ENCODE measurements around the gene GRIA4. TPM values are rescaled to one million over a fixed set of nuclear protein-coding genes. Genes with fewer than 3 reads are reported as not detected.

The GRIA4 gene
- polyA plus RNA-seq, 1 of the 3 experiments (the other 2 are of a cell fraction): 0.02 TPM

DNA sequence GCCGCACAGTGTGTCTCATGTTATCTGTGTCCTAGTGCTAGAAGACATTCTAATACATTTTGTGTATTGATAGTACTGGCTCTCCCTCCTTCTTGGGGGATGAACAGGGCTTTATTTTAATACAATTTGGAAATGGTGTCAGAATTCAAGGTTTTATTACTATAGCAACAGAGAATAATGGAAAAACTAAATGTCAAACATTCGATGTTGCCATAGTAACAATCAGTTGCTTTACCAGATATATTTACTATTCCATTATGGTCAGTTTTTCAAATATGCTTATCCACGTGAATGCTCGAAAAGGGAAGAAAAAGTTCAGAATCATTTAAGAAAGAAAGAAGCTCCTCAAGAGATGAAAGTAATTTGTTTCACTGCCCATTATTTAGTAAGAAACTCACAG lies 420.7 kb downstream of the GRIA4 start:
- Histone ChIP-seq H3K4me1 (ENCODE audit: control insufficient read depth in 1 of 2, insufficient read depth in 2 of 2, low read depth in 1 of 2, low read length in 1 of 2) (no peaks in the 10 kb centered on the region), H3K4me2 (no peak overlapping the region), H3K27me3 (ENCODE audit: insufficient read depth) (no peaks in the 10 kb centered on the region), H3K4me3 (ENCODE audit: low read depth in 2 of 2, low read length in 1 of 2) (no peak overlapping the region), H2AFZ (ENCODE audit: low read depth) (no peak overlapping the region), H3K9me3 (no peaks in the 10 kb centered on the region), H3K27ac (ENCODE audit: low read depth in 2 of 2, low read length in 1 of 2) (no peak overlapping the region), H3K79me2 (ENCODE audit: insufficient read depth) (no peaks in the 10 kb centered on the region), H4K20me1 (ENCODE audit: insufficient read depth) (no peaks in the 10 kb centered on the region), H3K36me3 (replicated peaks in 1 of 2; ENCODE audit: control insufficient read depth in 1 of 2, insufficient read depth in 2 of 2, low read length in 1 of 2) (no peaks in the 10 kb centered on the region), H3F3A (replicated peaks; ENCODE audit: insufficient read depth) (no peaks in the 10 kb centered on the region), H3K9ac (no peak overlapping the region), H3K9me2 (no peaks in the 10 kb centered on the region)
- WGBS (ENCODE audit: low lambda C conversion rate): 65% methylated on average over 4 of the region's 4 CpGs
- TF ChIP-seq EP300 (IDR thresholded peaks at IDR 0.05; ENCODE audit: borderline replicate concordance in 1 of 2, low read depth in 1 of 2, low read length in 1 of 2) (no peak), TAF1 (IDR thresholded peaks at IDR 0.05; ENCODE audit: borderline replicate concordance, low read depth, low read length) (no peak), CHD2 (IDR thresholded peaks at IDR 0.05; ENCODE audit: low read length, partially characterized antibody) (no peak), RAD21 (IDR thresholded peaks at IDR 0.05; ENCODE audit: low read length) (no peak), MXI1 (IDR thresholded peaks at IDR 0.05; ENCODE audit: low read depth, low read length) (no peak), RXRA (IDR thresholded peaks at IDR 0.05; ENCODE audit: borderline replicate concordance, low read depth) (no peak), YY1 (IDR thresholded peaks at IDR 0.05; ENCODE audit: low read depth) (no peak), MEF2A (IDR thresholded peaks at IDR 0.05; ENCODE audit: borderline replicate concordance, low read depth) (no peak), GATA2 (CRISPR knock-in tag; IDR thresholded peaks at IDR 0.05) (no peak), TCF12 (IDR thresholded peaks at IDR 0.05) (no peak), SIN3A (IDR thresholded peaks at IDR 0.05; ENCODE audit: borderline replicate concordance, low read depth, low read length) (no peak), EZH2phosphoT487 (IDR thresholded peaks at IDR 0.05; ENCODE audit: borderline replicate concordance, low read depth) (no peak), POLR2AphosphoS5 (IDR thresholded peaks at IDR 0.05; ENCODE audit: low read depth, low read length) (no peak), ELF1 (IDR thresholded peaks at IDR 0.05) (no peak), FOXJ3 (CRISPR knock-in tag; IDR thresholded peaks at IDR 0.05) (no peak)
- TF ChIP-seq, protein P1, sequence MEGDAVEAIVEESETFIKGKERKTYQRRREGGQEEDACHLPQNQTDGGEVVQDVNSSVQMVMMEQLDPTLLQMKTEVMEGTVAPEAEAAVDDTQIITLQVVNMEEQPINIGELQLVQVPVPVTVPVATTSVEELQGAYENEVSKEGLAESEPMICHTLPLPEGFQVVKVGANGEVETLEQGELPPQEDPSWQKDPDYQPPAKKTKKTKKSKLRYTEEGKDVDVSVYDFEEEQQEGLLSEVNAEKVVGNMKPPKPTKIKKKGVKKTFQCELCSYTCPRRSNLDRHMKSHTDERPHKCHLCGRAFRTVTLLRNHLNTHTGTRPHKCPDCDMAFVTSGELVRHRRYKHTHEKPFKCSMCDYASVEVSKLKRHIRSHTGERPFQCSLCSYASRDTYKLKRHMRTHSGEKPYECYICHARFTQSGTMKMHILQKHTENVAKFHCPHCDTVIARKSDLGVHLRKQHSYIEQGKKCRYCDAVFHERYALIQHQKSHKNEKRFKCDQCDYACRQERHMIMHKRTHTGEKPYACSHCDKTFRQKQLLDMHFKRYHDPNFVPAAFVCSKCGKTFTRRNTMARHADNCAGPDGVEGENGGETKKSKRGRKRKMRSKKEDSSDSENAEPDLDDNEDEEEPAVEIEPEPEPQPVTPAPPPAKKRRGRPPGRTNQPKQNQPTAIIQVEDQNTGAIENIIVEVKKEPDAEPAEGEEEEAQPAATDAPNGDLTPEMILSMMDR (IDR thresholded peaks at IDR 0.05): no peak
- TF ChIP-seq, protein P2, sequence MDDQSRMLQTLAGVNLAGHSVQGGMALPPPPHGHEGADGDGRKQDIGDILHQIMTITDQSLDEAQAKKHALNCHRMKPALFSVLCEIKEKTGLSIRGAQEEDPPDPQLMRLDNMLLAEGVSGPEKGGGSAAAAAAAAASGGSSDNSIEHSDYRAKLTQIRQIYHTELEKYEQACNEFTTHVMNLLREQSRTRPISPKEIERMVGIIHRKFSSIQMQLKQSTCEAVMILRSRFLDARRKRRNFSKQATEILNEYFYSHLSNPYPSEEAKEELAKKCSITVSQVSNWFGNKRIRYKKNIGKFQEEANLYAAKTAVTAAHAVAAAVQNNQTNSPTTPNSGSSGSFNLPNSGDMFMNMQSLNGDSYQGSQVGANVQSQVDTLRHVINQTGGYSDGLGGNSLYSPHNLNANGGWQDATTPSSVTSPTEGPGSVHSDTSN (IDR thresholded peaks at IDR 0.05): no peak
- TF ChIP-seq, protein P3, sequence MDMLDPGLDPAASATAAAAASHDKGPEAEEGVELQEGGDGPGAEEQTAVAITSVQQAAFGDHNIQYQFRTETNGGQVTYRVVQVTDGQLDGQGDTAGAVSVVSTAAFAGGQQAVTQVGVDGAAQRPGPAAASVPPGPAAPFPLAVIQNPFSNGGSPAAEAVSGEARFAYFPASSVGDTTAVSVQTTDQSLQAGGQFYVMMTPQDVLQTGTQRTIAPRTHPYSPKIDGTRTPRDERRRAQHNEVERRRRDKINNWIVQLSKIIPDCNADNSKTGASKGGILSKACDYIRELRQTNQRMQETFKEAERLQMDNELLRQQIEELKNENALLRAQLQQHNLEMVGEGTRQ (IDR thresholded peaks at IDR 0.05; ENCODE audit: borderline replicate concordance, low read depth, low read length): no peak
- TF ChIP-seq, protein P4, sequence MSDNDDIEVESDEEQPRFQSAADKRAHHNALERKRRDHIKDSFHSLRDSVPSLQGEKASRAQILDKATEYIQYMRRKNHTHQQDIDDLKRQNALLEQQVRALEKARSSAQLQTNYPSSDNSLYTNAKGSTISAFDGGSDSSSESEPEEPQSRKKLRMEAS (IDR thresholded peaks at IDR 0.05; ENCODE audit: low read depth): no peak
- TF ChIP-seq, protein P5, sequence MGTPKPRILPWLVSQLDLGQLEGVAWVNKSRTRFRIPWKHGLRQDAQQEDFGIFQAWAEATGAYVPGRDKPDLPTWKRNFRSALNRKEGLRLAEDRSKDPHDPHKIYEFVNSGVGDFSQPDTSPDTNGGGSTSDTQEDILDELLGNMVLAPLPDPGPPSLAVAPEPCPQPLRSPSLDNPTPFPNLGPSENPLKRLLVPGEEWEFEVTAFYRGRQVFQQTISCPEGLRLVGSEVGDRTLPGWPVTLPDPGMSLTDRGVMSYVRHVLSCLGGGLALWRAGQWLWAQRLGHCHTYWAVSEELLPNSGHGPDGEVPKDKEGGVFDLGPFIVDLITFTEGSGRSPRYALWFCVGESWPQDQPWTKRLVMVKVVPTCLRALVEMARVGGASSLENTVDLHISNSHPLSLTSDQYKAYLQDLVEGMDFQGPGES (IDR thresholded peaks at IDR 0.05; ENCODE audit: low read depth, low read length): no peak
- ChIA-PET CTCF (interaction anchor here (0.6 to 1.1 kb wide), 2 partner anchors 14 to 1206 kb away, joined by 3 read pairs; no protein-coding TSS in a partner anchor), POLR2A (no interaction called here)
- DNase-seq: no peak

All from SK-N-SH (cell line).